B cell (primary cell): ENCODE results near the gene WBP1. TPM values are rescaled to one million over a fixed set of nuclear protein-coding genes. Genes with fewer than 3 reads are reported as not detected.

Source experiments
- ATAC-seq: fragments of 200-7000 bp; cut with Tn5 transposase; one replicate; pipeline ENCODE4 v1.10.0; 2021; ENCODE audit warnings: low read depth, mild to moderate bottlenecking, moderate number of reproducible peaks, moderate library complexity
- CTCF ChIA-PET: fragments of 350-600 bp; sonication (Branson Sonifier 250); formaldehyde crosslinking; loops from one replicate; lab custom pipeline; 2021; ENCODE audit warnings: antibody characterized with exemption, inconsistent platforms; lab: Charles Lee
- POLR2A ChIA-PET: fragments of 350-600 bp; sonication (Branson Sonifier 250); formaldehyde crosslinking; loops from one replicate; lab custom pipeline; 2021; ENCODE audit warnings: antibody characterized with exemption; lab: Charles Lee
- DNase-seq: peaks from one replicate; pipeline ENCODE4 v3.0.0; 2013
- H2AFZ ChIP-seq: 2 replicates; pipeline ENCODE4 v1.6.1; 2012; ENCODE audit warnings: mild to moderate bottlenecking, low read depth, low read length; ENCODE audit not compliant: insufficient read depth, poor library complexity, severe bottlenecking
- H3K27ac ChIP-seq, 2 donors: 1 replicate in 1 of 2; 2 replicates in 1 of 2; pipeline ENCODE4 v1.5.1; 2012 to 2013; ENCODE audit warnings: low read length in 2 of 2, mild to moderate bottlenecking in 2 of 2, moderate library complexity in 1 of 2
- H3K27me3 ChIP-seq, 4 experiments: fragments of 200-600 bp in 1 of 4; sonication (generic) in 1 of 4; replicated peaks in 1 of 4; 1 replicate in 2 of 4; 2 replicates in 2 of 4; pipeline versions ENCODE4 v1.6.1 to v1.7.0; 2013 to 2016; ENCODE audit warnings: low read length in 3 of 4, mild to moderate bottlenecking in 2 of 4, mixed read lengths in 1 of 4, moderate library complexity in 1 of 4; ENCODE audit not compliant: insufficient read depth in 4 of 4, control insufficient read depth in 3 of 4; ENCODE audit errors: control extremely low read depth in 1 of 4
- H3K36me3 ChIP-seq, 2 experiments: replicated peaks in 1 of 2; 1 replicate in 1 of 2; 2 replicates in 1 of 2; pipeline versions ENCODE4 v1.6.1 to v1.7.1; 2013; ENCODE audit warnings: low read length in 1 of 2; ENCODE audit not compliant: insufficient read depth in 2 of 2, control insufficient read depth in 1 of 2; ENCODE audit errors: control extremely low read depth in 1 of 2, extremely low read depth in 1 of 2
- H3K4me1 ChIP-seq, 2 donors: fragments of 200-600 bp in 1 of 2; sonication (generic) in 1 of 2; 1 replicate in 1 of 2; 2 replicates in 1 of 2; pipeline versions ENCODE4 v1.5.1 to v1.6.1; 2013 to 2017; ENCODE audit warnings: low read length in 2 of 2; ENCODE audit not compliant: control insufficient read depth in 2 of 2, insufficient read depth in 2 of 2
- H3K4me2 ChIP-seq: replicated peaks from 2 replicates; pipeline ENCODE3; 2012; ENCODE audit warnings: mild to moderate bottlenecking, low read depth, low read length; ENCODE audit not compliant: poor library complexity, severe bottlenecking
- H3K4me3 ChIP-seq, 5 experiments: fragments of 200-600 bp in 1 of 5; sonication (generic) in 1 of 5; 1 replicate in 3 of 5; 2 replicates in 2 of 5; pipeline versions ENCODE4 v1.5.1 to v1.7.0; 2011 to 2016; ENCODE audit warnings: low read length in 4 of 5, mild to moderate bottlenecking in 4 of 5, low read depth in 2 of 5, control low read depth in 1 of 5, moderate library complexity in 1 of 5; ENCODE audit not compliant: insufficient read depth in 1 of 5; ENCODE audit errors: control extremely low read depth in 1 of 5, extremely low read depth in 1 of 5
- H3K79me2 ChIP-seq: fragments of 200-600 bp; sonication (generic); one replicate; pipeline ENCODE4 v1.6.0; 2016; ENCODE audit warnings: low read length; ENCODE audit not compliant: control insufficient read depth, insufficient read depth
- H3K9ac ChIP-seq: fragments of 200-600 bp; sonication (generic); 2 replicates; pipeline ENCODE4 v1.6.1; 2017; ENCODE audit warnings: mild to moderate bottlenecking, low read length, moderate library complexity
- H3K9me3 ChIP-seq, 3 donors: one replicate each; pipeline versions ENCODE4 v1.6.1 to v1.7.1; 2013; ENCODE audit warnings: low read length in 2 of 3; ENCODE audit not compliant: control insufficient read depth in 2 of 3, insufficient read depth in 1 of 3; ENCODE audit errors: control extremely low read depth in 1 of 3
- H4K20me1 ChIP-seq: 2 replicates; pipeline ENCODE4 v1.6.0; 2012; ENCODE audit warnings: mild to moderate bottlenecking, low read length; ENCODE audit not compliant: insufficient read depth, control insufficient read depth, poor library complexity, severe bottlenecking
- H3K27ac Mint-ChIP-seq: one replicate; pipeline ENCODE4 v1.8.0; 2021; ENCODE audit warnings: mixed read lengths
- H3K27me3 Mint-ChIP-seq: one replicate; pipeline ENCODE4 v1.8.0; 2021; ENCODE audit warnings: mixed read lengths
- H3K4me1 Mint-ChIP-seq: one replicate; pipeline ENCODE4 v1.8.0; 2021; ENCODE audit warnings: mixed read lengths
- H3K4me3 Mint-ChIP-seq: one replicate; pipeline ENCODE4 v1.8.0; 2021; ENCODE audit warnings: mixed read lengths
- H3K9me3 Mint-ChIP-seq: one replicate; pipeline ENCODE4 v1.8.0; 2022; ENCODE audit warnings: mixed read lengths; ENCODE audit not compliant: insufficient read depth
- EZH2 ChIP-seq: IDR thresholded peaks from 2 replicates; pipeline ENCODE4 v1.6.1; 2012; ENCODE audit warnings: borderline replicate concordance, low read depth, mild to moderate bottlenecking, moderate library complexity, low read length; ENCODE audit not compliant: insufficient read depth, poor library complexity, severe bottlenecking
- WGBS: methylation state at CpG from one replicate; pipeline ENCODE4 v1.1.5; 2013; ENCODE audit warnings: missing lambda C conversion rate; ENCODE audit not compliant: insufficient coverage; 5-methylcytosine and 5-hydroxymethylcytosine counted together
- intact Hi-C: fragments of 100-400 bp; cut with micrococcal nuclease; formaldehyde crosslinking; loops from one replicate; pipeline ENCODE4 v1.10.0; 2022
- polyA plus RNA-seq: library from polyadenylated mRNA; depleted of rRNA; stranded (reverse); fragments of >200 nt; gene quantifications from 2 replicates; pipeline ENCODE4 v1.2.3, GENCODE V29; 2012
- total RNA-seq, 2 donors: library from RNA; stranded (reverse); fragments of 120-200 nt in 1 of 2; gene quantifications; 1 replicate in 1 of 2; 2 replicates in 1 of 2; pipeline versions ENCODE4 v1.2.3 to v1.2.4, GENCODE V29; 2013 to 2022
- TF ChIP-seq, protein P1 (sequence below): fragments of 200-600 bp; IDR thresholded peaks from one replicate; pipeline ENCODE4 v1.8.0; 2022; ENCODE audit warnings: antibody characterized with exemption, mild to moderate bottlenecking

WBP1 gene
- total and polyA plus RNA-seq, 2 donors (not counting 1 experiment from before 2014, with no cell fraction given): 98.4 to 207 TPM

DNA sequence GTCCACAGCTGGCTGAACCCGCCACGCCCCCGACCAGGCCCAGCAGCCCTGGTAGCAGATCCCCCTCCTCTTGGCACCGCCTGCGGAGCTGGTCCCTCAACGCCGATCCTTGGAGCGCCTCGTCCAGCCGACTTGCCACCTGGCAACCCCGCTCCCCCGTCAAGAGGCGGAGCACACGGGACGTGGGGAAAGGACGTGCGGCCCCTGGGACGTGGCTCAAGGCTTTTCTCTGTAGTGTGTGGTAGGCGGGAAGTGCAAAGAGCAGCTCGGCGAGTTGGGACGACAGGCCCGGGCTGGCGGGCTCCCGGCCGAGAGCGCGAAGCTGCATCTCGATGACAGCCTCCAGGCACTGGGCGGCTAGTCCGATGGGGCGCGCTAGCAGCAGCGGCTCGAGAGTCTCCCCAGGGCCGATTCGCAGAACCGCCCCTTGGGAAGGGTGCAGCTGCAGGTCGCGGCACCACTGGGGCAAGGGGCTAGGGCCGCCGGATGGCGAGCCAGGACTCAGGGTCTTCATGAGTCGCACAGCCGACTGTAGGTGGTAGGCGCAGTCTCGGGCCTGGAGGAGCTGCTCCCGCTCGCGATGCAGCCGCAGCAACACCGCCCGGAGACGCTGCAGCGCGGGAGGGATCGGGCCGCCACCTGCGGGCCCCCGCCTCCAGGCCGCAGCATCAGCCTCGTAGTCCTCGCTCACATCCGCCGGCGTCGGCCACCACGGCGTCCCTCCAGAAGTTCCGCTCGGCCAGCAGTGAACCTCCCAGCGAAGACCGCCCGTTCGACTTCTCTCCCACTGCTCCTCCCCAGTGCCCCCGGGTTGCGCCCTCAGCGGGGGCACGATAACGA is 23.9 kb downstream of the WBP1 start:
- peak overlapping the region; percentile 100 for H2AFZ ChIP-seq
- 3% methylated on average over 80 of the region's 80 CpGs for WGBS

More for the DNA sequence above, 23.9 kb downstream of the WBP1 start:
- no peak for DNase-seq
- H3K4me1 ChIP-seq: peaks cover 21 to 29% of the 10 kb centered on the region in 2 donors
- no peaks in the 10 kb centered on the region for H3K9me3 ChIP-seq
- POLR2A ChIA-PET: interaction anchor here (0.8 to 3.8 kb wide), 12 partner anchors 9 to 172 kb away, joined by 3 to 56 read pairs (median 6); partner anchors contain the start of genes AUP1, DQX1, HTRA2 and INO80B
- peak overlapping the region; percentile 71 to 84 for H3K27ac ChIP-seq
- Mint-ChIP-seq H3K4me1 (peaks cover 34% of the 10 kb centered on the region), H3K27ac (peak overlapping the region; percentile 99), H3K27me3 (no peaks in the 10 kb centered on the region), H3K9me3 (no peaks in the 10 kb centered on the region), H3K4me3 (peak overlapping the region; percentile 100)
- peak overlapping the region; percentile 91 for H3K9ac ChIP-seq
- H3K4me2 ChIP-seq: peak overlapping the region; percentile 90
- intact Hi-C loops: loop anchor here (1.0 to 2.0 kb wide), 3 partner anchors 61 to 90 kb away; partner anchors contain the start of genes C2orf81, DOK1 and WDR54
- peak; percentile 40 for ATAC-seq
- H3K79me2 ChIP-seq: peaks cover 73% of the 10 kb centered on the region
- H4K20me1 ChIP-seq: peaks cover 39% of the 10 kb centered on the region
- peaks cover 0 to 27% of the 10 kb centered on the region in 2 experiments for H3K36me3 ChIP-seq
- CTCF ChIA-PET: interaction anchor here (0.7 to 7.1 kb wide), 27 partner anchors 8 to 394 kb away, joined by 3 to 149 read pairs (median 4); partner anchors contain the start of genes AUP1, DQX1, HTRA2 and INO80B
- TF ChIP-seq, protein P1, sequence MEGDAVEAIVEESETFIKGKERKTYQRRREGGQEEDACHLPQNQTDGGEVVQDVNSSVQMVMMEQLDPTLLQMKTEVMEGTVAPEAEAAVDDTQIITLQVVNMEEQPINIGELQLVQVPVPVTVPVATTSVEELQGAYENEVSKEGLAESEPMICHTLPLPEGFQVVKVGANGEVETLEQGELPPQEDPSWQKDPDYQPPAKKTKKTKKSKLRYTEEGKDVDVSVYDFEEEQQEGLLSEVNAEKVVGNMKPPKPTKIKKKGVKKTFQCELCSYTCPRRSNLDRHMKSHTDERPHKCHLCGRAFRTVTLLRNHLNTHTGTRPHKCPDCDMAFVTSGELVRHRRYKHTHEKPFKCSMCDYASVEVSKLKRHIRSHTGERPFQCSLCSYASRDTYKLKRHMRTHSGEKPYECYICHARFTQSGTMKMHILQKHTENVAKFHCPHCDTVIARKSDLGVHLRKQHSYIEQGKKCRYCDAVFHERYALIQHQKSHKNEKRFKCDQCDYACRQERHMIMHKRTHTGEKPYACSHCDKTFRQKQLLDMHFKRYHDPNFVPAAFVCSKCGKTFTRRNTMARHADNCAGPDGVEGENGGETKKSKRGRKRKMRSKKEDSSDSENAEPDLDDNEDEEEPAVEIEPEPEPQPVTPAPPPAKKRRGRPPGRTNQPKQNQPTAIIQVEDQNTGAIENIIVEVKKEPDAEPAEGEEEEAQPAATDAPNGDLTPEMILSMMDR: no peak
- TF ChIP-seq EZH2: no peak
- peak overlapping the region; percentile 74 to 96 (median 88) for H3K4me3 ChIP-seq
- H3K27me3 ChIP-seq: no peaks in the 10 kb centered on the region
